Esophagus squamous epithelium (tissue), 5 donors: ENCODE measurements around the gene YKT6. TPM values are rescaled to one million over a fixed set of nuclear protein-coding genes. Genes with fewer than 3 reads are reported as not detected.

Experiments
- DNase-seq: peaks from one replicate; lab custom pipeline; 2025; lab: John Stamatoyannopoulos, UW
- H3K27ac ChIP-seq, 4 donors: fragments of 200-600 bp; sonication (generic); one replicate each; pipeline ENCODE4 v1.5.1; 2016 to 2019; ENCODE audit warnings: mild to moderate bottlenecking in 1 of 4
- H3K27me3 ChIP-seq, 4 donors: fragments of 200-600 bp; sonication (generic); 1 replicate in 3 of 4; 2 replicates in 1 of 4; pipeline versions ENCODE4 v1.5.1 to v1.6.0; 2017 to 2021; ENCODE audit warnings: antibody characterized with exemption in 1 of 4
- H3K36me3 ChIP-seq, 3 donors: fragments of 200-600 bp; sonication (generic); one replicate each; pipeline ENCODE4 v1.5.1; 2016 to 2019
- H3K4me1 ChIP-seq, 3 donors: fragments of 200-600 bp; sonication (generic); one replicate each; pipeline ENCODE4 v1.5.1; 2017 to 2019
- H3K4me3 ChIP-seq, 4 donors: fragments of 200-600 bp; sonication (generic); 1 replicate in 3 of 4; 2 replicates in 1 of 4; pipeline ENCODE4 v1.5.1; 2016 to 2019; ENCODE audit warnings: mild to moderate bottlenecking in 2 of 4, moderate library complexity in 1 of 4
- H3K9me3 ChIP-seq, 3 donors: fragments of 200-600 bp; sonication (generic); one replicate each; pipeline ENCODE4 v1.5.1; 2016 to 2019
- CTCF ChIP-seq, 6 experiments: fragments of 450-650 bp in 4 of 6; fragments of 200-600 bp in 2 of 6; sonication (generic) in 2 of 6; IDR thresholded peaks; one replicate each; pipeline ENCODE4 v1.5.1; 2016 to 2019; ENCODE audit warnings: antibody characterized with exemption in 6 of 6, mild to moderate bottlenecking in 4 of 6, moderate library complexity in 4 of 6
- POLR2A ChIP-seq, 4 donors: fragments of 450-650 bp; IDR thresholded peaks; one replicate each; pipeline ENCODE4 v1.6.1; 2017; ENCODE audit warnings: antibody characterized with exemption in 4 of 4, mild to moderate bottlenecking in 4 of 4, moderate library complexity in 3 of 4
- WGBS, 2 donors: methylation state at CpG; one replicate each; pipeline ENCODE4 v1.1.5; 2018; 5-methylcytosine and 5-hydroxymethylcytosine counted together
- intact Hi-C: fragments of 100-400 bp; cut with DNase I; formaldehyde crosslinking; loops from one replicate; pipeline ENCODE4 v1.15.0; 2022
- total RNA-seq, 4 donors: library from RNA; depleted of rRNA; stranded (reverse); fragments of >200 nt; gene quantifications; one replicate each; pipeline ENCODE4 v1.1.0, GENCODE V29; 2016
- donor health status: DM: yes; HTN: yes; CAD: no.

Gene YKT6
- total RNA-seq, 4 donors from 2014 or later, result 56.3 to 91.8 (median 65.1) TPM

- no peak for TF ChIP-seq POLR2A (IDR thresholded peaks at IDR 0.05)
- TF ChIP-seq CTCF (IDR thresholded peaks at IDR 0.05), result no peak
- Histone ChIP-seq H3K4me3 (no peak overlapping the region), H3K9me3 (no peaks in the 10 kb centered on the region), H3K4me1 (peaks cover 0 to under 1% (median 0%) of the 10 kb centered on the region in 3 donors), H3K27ac (no peak overlapping the region), H3K36me3 (no peaks in the 10 kb centered on the region), H3K27me3 (peaks cover 0 to 5% (median 0%) of the 10 kb centered on the region in 4 donors)
- 75 to 78% methylated on average over 4 to 5 of the region's 12 CpGs for WGBS, 2 donors
- no peak for DNase-seq
- intact Hi-C loops, result loop anchor here (10.0 kb wide), 1 partner anchor 334 kb away; no protein-coding TSS in a partner anchor
Measured at GRCh38 chr7:44231088-44231487, 30.3 kb downstream of the YKT6 start.

- no peak overlapping the region for H3K27ac ChIP-seq
Measured at GRCh38 chr7:44232396-44232795, 31.6 kb downstream of the YKT6 start.

GRCh38 chr7:44232901-44233715, 32.3 kb downstream of the YKT6 start:
- no peak overlapping the region for H3K27ac ChIP-seq
- H3K27me3 ChIP-seq, result no peaks in the 10 kb centered on the region
- DNase-seq, result no peak
- H3K9me3 ChIP-seq, result no peaks in the 10 kb centered on the region
- H3K4me3 ChIP-seq, result no peak overlapping the region
- intact Hi-C loops, result loop anchor here (10.0 kb wide), 1 partner anchor 332 kb away; no protein-coding TSS in a partner anchor
- TF ChIP-seq CTCF (IDR thresholded peaks at IDR 0.05), result no peak
- TF ChIP-seq POLR2A (IDR thresholded peaks at IDR 0.05), result no peak
- no peaks in the 10 kb centered on the region for H3K4me1 ChIP-seq
- H3K36me3 ChIP-seq, result no peaks in the 10 kb centered on the region
- WGBS, 2 donors, result 72 to 85% methylated on average over 10 to 12 of the region's 22 CpGs

More at GRCh38 chr7:44232396-44232795, 31.6 kb downstream of the YKT6 start:
- H3K4me1 ChIP-seq, result no peaks in the 10 kb centered on the region
- WGBS, 2 donors, result 94 to 97% methylated on average over 7 of the region's 13 CpGs
- DNase-seq, result no peak
- TF ChIP-seq CTCF (IDR thresholded peaks at IDR 0.05) (no peak), POLR2A (IDR thresholded peaks at IDR 0.05) (no peak)
- no peak overlapping the region for H3K4me3 ChIP-seq
- intact Hi-C loops, result loop anchor here (10.0 kb wide), 1 partner anchor 332 kb away; no protein-coding TSS in a partner anchor
- no peaks in the 10 kb centered on the region for H3K36me3 ChIP-seq
- no peaks in the 10 kb centered on the region for H3K9me3 ChIP-seq
- H3K27me3 ChIP-seq, result no peaks in the 10 kb centered on the region

- no peak for TF ChIP-seq POLR2A (IDR thresholded peaks at IDR 0.05)
- no peak for TF ChIP-seq CTCF (IDR thresholded peaks at IDR 0.05)
- no CpG with 5 or more reads among the region's 8 CpGs for WGBS, 2 donors
- Histone ChIP-seq H3K27ac (no peak overlapping the region), H3K9me3 (no peaks in the 10 kb centered on the region), H3K4me3 (no peak overlapping the region), H3K27me3 (peaks cover 0 to 12% (median 0%) of the 10 kb centered on the region in 4 donors), H3K36me3 (no peaks in the 10 kb centered on the region), H3K4me1 (no peaks in the 10 kb centered on the region)
- intact Hi-C loops, result loop anchor here (10.0 kb wide), 1 partner anchor 330 kb away; no protein-coding TSS in a partner anchor
- DNase-seq, result no peak
Measured at GRCh38 chr7:44235066-44235465, 34.3 kb downstream of the YKT6 start.
